ENCODE measurements around the gene SEMA3A. TPM values are rescaled to one million over a fixed set of nuclear protein-coding genes. Genes with fewer than 3 reads are reported as not detected.

SEMA3A gene
- total RNA-seq, 1 experiment from 2014 or later, result 20.2 TPM

- intact Hi-C loops (cut with micrococcal nuclease; ENCODE audit: unreplicated experiment), result no loop called here
- CTCF ChIA-PET, result no interaction called here
- Mint-ChIP-seq H3K4me3 (ENCODE audit: low read depth, unreplicated experiment) (no peak overlapping the region), H3K36me3 (ENCODE audit: insufficient read depth, unreplicated experiment) (no peaks in the 10 kb centered on the region), H3K27ac (ENCODE audit: unreplicated experiment) (no peak overlapping the region), H3K27me3 (ENCODE audit: unreplicated experiment) (no peaks in the 10 kb centered on the region), H3K4me1 (ENCODE audit: low read depth, unreplicated experiment) (no peaks in the 10 kb centered on the region), H3K9me3 (ENCODE audit: low read depth, unreplicated experiment) (no peaks in the 10 kb centered on the region)
- DNase-seq, result no peak
- no TSS peak for BruUV-seq (replicated peaks)
- no peak for TF ChIP-seq CTCF (IDR thresholded peaks at IDR 0.05; ENCODE audit: unreplicated experiment)
These were observed 33.2 kb downstream of the SEMA3A start for GRCh38 chr7:84161398-84161797.

GRCh38 chr7:84159435-84159834 is 35.2 kb downstream of the SEMA3A start:
- BruUV-seq (replicated peaks), result no TSS peak
- H3K27me3 Mint-ChIP-seq (ENCODE audit: unreplicated experiment), result no peaks in the 10 kb centered on the region
- no peaks in the 10 kb centered on the region for H3K36me3 Mint-ChIP-seq (ENCODE audit: insufficient read depth, unreplicated experiment)
- H3K4me1 Mint-ChIP-seq (ENCODE audit: low read depth, unreplicated experiment), result no peaks in the 10 kb centered on the region
- no peak for TF ChIP-seq CTCF (IDR thresholded peaks at IDR 0.05; ENCODE audit: unreplicated experiment)
- H3K4me3 Mint-ChIP-seq (ENCODE audit: low read depth, unreplicated experiment), result no peak overlapping the region
- no peak for DNase-seq
- no peak overlapping the region for H3K27ac Mint-ChIP-seq (ENCODE audit: unreplicated experiment)
- H3K9me3 Mint-ChIP-seq (ENCODE audit: low read depth, unreplicated experiment), result no peaks in the 10 kb centered on the region
- CTCF ChIA-PET, result no interaction called here
- intact Hi-C loops (cut with micrococcal nuclease; ENCODE audit: unreplicated experiment), result no loop called here

GRCh38 chr7:84157171-84157570 is 37.4 kb downstream of the SEMA3A start:
- Mint-ChIP-seq H3K27me3 (ENCODE audit: unreplicated experiment) (no peaks in the 10 kb centered on the region), H3K4me1 (ENCODE audit: low read depth, unreplicated experiment) (no peaks in the 10 kb centered on the region), H3K36me3 (ENCODE audit: insufficient read depth, unreplicated experiment) (no peaks in the 10 kb centered on the region), H3K27ac (ENCODE audit: unreplicated experiment) (no peak overlapping the region), H3K4me3 (ENCODE audit: low read depth, unreplicated experiment) (no peak overlapping the region), H3K9me3 (ENCODE audit: low read depth, unreplicated experiment) (no peaks in the 10 kb centered on the region)
- no peak for TF ChIP-seq CTCF (IDR thresholded peaks at IDR 0.05; ENCODE audit: unreplicated experiment)
- CTCF ChIA-PET, result no interaction called here
- intact Hi-C loops (cut with micrococcal nuclease; ENCODE audit: unreplicated experiment), result no loop called here
- no TSS peak for BruUV-seq (replicated peaks)
- no peak for DNase-seq

- H3K9me3 Mint-ChIP-seq (ENCODE audit: low read depth, unreplicated experiment), result no peaks in the 10 kb centered on the region
- no peak for DNase-seq
- intact Hi-C loops (cut with micrococcal nuclease; ENCODE audit: unreplicated experiment), result no loop called here
- H3K27ac Mint-ChIP-seq (ENCODE audit: unreplicated experiment), result no peak overlapping the region
- H3K4me1 Mint-ChIP-seq (ENCODE audit: low read depth, unreplicated experiment), result no peaks in the 10 kb centered on the region
- TF ChIP-seq CTCF (IDR thresholded peaks at IDR 0.05; ENCODE audit: unreplicated experiment), result no peak
- no TSS peak for BruUV-seq (replicated peaks)
- H3K27me3 Mint-ChIP-seq (ENCODE audit: unreplicated experiment), result no peaks in the 10 kb centered on the region
- CTCF ChIA-PET, result no interaction called here
- no peak overlapping the region for H3K4me3 Mint-ChIP-seq (ENCODE audit: low read depth, unreplicated experiment)
- H3K36me3 Mint-ChIP-seq (ENCODE audit: insufficient read depth, unreplicated experiment), result no peaks in the 10 kb centered on the region
These were observed 39.4 kb downstream of the SEMA3A start for GRCh38 chr7:84154991-84155781.

All from Calu3 (cell line).